Hematopoietic multipotent progenitor cell treated with erythropoietin and hydrocortisone succinate and interleukin-3 and kit ligand, for 8 days (in vitro differentiated cells): Measurements from ENCODE around the gene PDE8B.

Source experiments
- DNase-seq: peaks from one replicate; pipeline ENCODE4 v3.0.0-alpha.2; 2015

The PDE8B gene

GRCh38 chr5:77418162-77418561 is 207.7 kb downstream of the PDE8B start:
- no peak for DNase-seq

GRCh38 chr5:77418601-77419581 is 208.4 kb downstream of the PDE8B start:
- no peak for DNase-seq

- DNase-seq = no peak
Measured at GRCh38 chr5:77419644-77420582, 209.4 kb downstream of the PDE8B start.

- no peak for DNase-seq
Measured at GRCh38 chr5:77420940-77421339, 210.5 kb downstream of the PDE8B start.

GRCh38 chr5:77423022-77423750 is 212.7 kb downstream of the PDE8B start:
- no peak for DNase-seq

GRCh38 chr5:77424921-77425320 is 214.4 kb downstream of the PDE8B start:
- DNase-seq = no peak

- no peak for DNase-seq
Measured at GRCh38 chr5:77425420-77425819, 214.9 kb downstream of the PDE8B start.

GRCh38 chr5:77425998-77426659 is 215.6 kb downstream of the PDE8B start:
- no peak for DNase-seq

GRCh38 chr5:77426670-77427069 is 216.2 kb downstream of the PDE8B start:
- no peak for DNase-seq

- DNase-seq = no peak
Measured at GRCh38 chr5:77427998-77428397, 217.5 kb downstream of the PDE8B start.

GRCh38 chr5:77428526-77428925 is 218.0 kb downstream of the PDE8B start:
- DNase-seq = no peak

GRCh38 chr5:77430726-77431125 is 220.2 kb downstream of the PDE8B start:
- DNase-seq = no peak

- DNase-seq = no peak
Measured at GRCh38 chr5:77431286-77431685, 220.8 kb downstream of the PDE8B start.

GRCh38 chr5:77431719-77432118 is 221.2 kb downstream of the PDE8B start:
- DNase-seq = no peak

GRCh38 chr5:77437194-77437593 is 226.7 kb downstream of the PDE8B start:
- no peak for DNase-seq

GRCh38 chr5:77438071-77438470 is 227.6 kb downstream of the PDE8B start:
- DNase-seq = no peak

GRCh38 chr5:77443670-77444069 is 233.2 kb downstream of the PDE8B start:
- no peak for DNase-seq

GRCh38 chr5:77444356-77444755 is 233.9 kb downstream of the PDE8B start:
- DNase-seq = no peak

- DNase-seq = no peak
Measured at GRCh38 chr5:77448831-77449230, 238.4 kb downstream of the PDE8B start.

GRCh38 chr5:77449277-77449676 is 238.8 kb downstream of the PDE8B start:
- peak; percentile 36 for DNase-seq

- DNase-seq = peak; percentile 15
Measured at GRCh38 chr5:77449981-77450380, 239.5 kb downstream of the PDE8B start.

GRCh38 chr5:77452351-77452750 is 241.9 kb downstream of the PDE8B start:
- no peak for DNase-seq
